ENCODE measurements around the gene LGALS16. TPM values are rescaled to one million over a fixed set of nuclear protein-coding genes. Genes with fewer than 3 reads are reported as not detected.
"Not testable (repeated sequence)": the region's sequence is repeated elsewhere in the genome, so short reads cannot be mapped to it uniquely, and the experiment has no call there.

LGALS16 gene
- not detected for total RNA-seq

DNA sequence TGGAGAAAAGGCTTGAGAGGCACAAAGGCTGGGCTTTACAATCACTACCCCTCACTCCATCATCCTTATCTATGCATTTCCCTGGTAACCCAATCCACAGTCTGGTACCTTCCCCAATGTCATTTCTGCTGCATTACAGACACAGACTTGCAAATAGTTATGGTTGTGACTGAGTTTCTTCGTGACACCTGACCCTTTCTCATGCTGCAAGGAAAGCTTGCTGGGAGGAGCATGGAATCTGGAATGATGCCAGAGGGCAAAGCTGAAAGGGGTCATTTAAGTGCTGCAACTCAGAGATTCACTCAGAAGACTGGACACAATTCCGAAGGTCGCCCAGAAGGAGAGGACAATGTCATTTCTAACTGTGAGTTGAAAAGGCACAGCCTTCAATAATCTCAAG, at the start of gene LGALS16:
Gene LGALS16 (plus strand): TSS at position 301 of the 400 bp plus-strand sequence. CDS start 49 bp downstream, at position 350.
- ATAC-seq (ENCODE audit: low FRiP score) (no peak), DNase-seq (ENCODE audit: low spot score) (no peak)
- no peak for TF ChIP-seq CTCF (IDR thresholded peaks at IDR 0.05)

DNA sequence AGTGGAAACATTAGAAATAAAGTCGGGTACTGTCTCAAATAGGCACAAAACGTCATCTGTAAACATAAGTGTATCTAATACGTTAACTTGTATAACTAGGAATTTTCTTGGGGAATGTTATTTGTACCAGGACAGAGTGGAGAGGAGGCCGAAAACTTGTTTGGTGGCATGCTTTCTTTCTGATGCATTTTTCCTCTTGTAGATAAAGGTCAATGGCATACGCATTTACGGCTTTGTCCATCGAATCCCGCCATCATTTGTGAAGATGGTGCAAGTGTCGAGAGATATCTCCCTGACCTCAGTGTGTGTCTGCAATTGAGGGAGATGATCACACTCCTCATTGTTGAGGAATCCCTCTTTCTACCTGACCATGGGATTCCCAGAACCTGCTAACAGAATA, 48.7 kb upstream of the LGALS16 start:
- TF ChIP-seq CTCF (IDR thresholded peaks at IDR 0.05) = no peak
- no peak for DNase-seq (ENCODE audit: low spot score)
- ATAC-seq (ENCODE audit: low FRiP score) = no peak

DNA sequence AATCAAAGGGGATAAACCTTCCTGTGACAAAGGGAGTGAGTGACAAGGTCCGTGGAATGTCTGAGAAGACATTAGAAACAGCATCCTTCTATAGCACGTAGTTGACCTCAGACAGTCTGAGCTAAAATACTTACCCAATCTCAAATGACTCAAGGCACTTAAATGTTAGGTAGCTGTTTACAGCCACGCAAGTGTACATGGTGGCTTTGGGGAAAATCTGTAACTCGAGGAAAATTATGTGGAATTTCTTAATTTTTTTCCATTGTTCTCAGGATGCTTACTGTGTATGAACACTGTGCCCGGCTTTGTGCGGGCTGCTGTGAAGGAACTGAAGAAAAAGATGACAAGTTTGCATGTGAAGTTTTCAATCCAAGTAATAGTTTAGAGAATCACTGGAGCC, 48.2 kb upstream of the LGALS16 start:
- TF ChIP-seq CTCF (IDR thresholded peaks at IDR 0.05) = no peak
- ATAC-seq (ENCODE audit: low FRiP score) (no peak), DNase-seq (ENCODE audit: low spot score) (no peak)

DNA sequence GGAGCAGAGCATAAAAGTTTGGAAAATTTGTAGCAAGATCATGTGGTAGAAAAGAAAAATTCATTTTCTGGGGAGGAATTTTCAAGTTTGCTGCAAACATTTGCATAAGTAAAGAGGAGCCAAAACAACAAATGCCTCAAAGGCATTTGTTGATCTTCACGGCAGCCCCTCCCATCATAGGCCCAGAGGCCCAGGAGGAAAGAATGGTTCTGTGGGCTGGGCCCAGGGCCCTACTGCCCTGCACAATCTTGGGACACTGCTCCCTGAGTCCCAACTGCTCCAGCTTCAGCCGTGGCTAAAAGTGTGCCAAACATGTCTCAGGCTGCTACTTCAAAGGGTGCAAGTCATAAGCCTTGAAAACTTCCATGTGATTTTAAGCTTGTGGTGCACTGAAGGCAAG, 42.1 kb upstream of the LGALS16 start:
- no peak for TF ChIP-seq CTCF (IDR thresholded peaks at IDR 0.05)
- ATAC-seq (ENCODE audit: low FRiP score) = no peak
- DNase-seq (ENCODE audit: low spot score) = no peak

DNA sequence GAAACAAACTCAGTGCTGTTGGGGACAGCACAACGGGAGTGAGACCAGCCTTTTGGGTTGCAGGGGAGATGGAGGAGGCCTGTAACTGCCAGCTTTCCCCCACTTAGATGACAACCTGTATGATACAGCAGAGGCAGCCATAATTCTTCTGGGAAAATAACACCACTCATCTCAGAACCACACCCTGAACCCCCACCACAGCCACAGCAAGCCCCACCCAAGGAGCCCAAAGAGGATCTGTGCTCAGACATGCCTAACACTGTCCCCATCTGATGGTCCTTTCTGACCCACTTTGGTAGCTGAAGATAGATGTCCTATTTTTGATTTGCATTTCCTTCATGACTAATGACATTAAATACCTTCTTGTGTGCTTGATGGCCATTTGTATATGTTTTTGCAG, 38.0 kb upstream of the LGALS16 start:
- TF ChIP-seq CTCF (IDR thresholded peaks at IDR 0.05) = no peak
- ATAC-seq (ENCODE audit: low FRiP score) = no peak
- no peak for DNase-seq (ENCODE audit: low spot score)

DNA sequence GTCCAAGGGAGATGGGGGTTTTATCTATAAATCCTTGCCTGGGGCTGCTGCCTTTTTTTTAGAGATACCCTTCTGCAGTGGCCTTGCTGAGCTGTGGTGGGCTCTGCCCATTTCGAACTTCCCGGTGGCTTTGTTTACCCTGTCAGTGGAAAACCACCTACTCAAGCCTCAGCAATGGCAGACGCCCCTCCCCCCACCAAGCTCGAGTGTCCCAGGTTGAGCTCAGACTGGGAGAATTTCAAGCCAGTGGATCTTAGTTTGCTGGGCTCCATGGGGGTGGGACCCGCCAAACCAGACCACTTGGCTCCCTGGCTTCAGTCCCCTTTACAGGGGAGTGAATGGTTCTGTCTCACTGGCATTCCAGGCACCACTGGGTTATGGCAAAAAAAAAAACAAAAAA, 31.8 kb upstream of the LGALS16 start:
- no peak for TF ChIP-seq CTCF (IDR thresholded peaks at IDR 0.05)
- ATAC-seq (ENCODE audit: low FRiP score) = no peak
- no peak for DNase-seq (ENCODE audit: low spot score)

GRCh38 chr19:39627631-39628030, 28.1 kb upstream of the LGALS16 start:
- ATAC-seq (ENCODE audit: low FRiP score) = not testable (repeated sequence)

GRCh38 chr19:39631178-39631577, 24.5 kb upstream of the LGALS16 start:
- no peak for TF ChIP-seq CTCF (IDR thresholded peaks at IDR 0.05)
- ATAC-seq (ENCODE audit: low FRiP score) (no peak), DNase-seq (ENCODE audit: low spot score) (no peak)

More at GRCh38 chr19:39627631-39628030, 28.1 kb upstream of the LGALS16 start:
- DNase-seq (ENCODE audit: low spot score) = not testable (repeated sequence)

All from omental fat pad (tissue), 4 donors.